Neural progenitor cell (in vitro differentiated cells): ENCODE results near the gene GRIK3.

Source experiments
- EZH2 ChIP-seq: fragments of 200-600 bp; sonication (generic); IDR thresholded peaks from 2 replicates; pipeline ENCODE4 v1.6.1; 2017; ENCODE audit warnings: antibody characterized with exemption, mild to moderate bottlenecking, moderate library complexity
- EZH2phosphoT487 ChIP-seq: fragments of 200-600 bp; sonication (generic); IDR thresholded peaks from 2 replicates; pipeline ENCODE4 v1.6.1; 2017; ENCODE audit warnings: antibody characterized with exemption
- TF ChIP-seq, protein P1 (sequence below): fragments of 200-600 bp; sonication (generic); IDR thresholded peaks from 2 replicates; pipeline ENCODE4 v1.5.1; 2017; ENCODE audit warnings: antibody characterized with exemption, mild to moderate bottlenecking

DNA sequence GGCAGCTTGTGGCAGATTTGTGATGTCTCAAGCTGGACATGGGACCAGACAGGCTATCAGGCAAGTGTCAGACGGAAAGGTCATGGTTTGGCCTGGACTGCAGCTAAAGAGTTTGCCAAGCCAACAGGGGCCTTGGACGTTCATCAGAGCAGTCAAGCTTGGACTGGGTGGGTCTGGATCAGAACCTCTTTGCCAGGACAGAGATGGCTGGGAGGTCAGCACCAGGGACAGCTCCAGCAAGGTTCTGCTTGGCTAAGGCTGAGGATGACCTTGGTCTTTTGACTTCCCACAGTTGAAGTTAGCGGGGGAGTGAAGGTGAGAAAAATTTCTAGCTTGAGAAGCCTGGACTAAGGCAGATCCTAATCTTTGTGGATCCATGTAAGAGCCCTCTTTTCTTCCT lies 68.1 kb downstream of the GRIK3 start:
- TF ChIP-seq, protein P1, sequence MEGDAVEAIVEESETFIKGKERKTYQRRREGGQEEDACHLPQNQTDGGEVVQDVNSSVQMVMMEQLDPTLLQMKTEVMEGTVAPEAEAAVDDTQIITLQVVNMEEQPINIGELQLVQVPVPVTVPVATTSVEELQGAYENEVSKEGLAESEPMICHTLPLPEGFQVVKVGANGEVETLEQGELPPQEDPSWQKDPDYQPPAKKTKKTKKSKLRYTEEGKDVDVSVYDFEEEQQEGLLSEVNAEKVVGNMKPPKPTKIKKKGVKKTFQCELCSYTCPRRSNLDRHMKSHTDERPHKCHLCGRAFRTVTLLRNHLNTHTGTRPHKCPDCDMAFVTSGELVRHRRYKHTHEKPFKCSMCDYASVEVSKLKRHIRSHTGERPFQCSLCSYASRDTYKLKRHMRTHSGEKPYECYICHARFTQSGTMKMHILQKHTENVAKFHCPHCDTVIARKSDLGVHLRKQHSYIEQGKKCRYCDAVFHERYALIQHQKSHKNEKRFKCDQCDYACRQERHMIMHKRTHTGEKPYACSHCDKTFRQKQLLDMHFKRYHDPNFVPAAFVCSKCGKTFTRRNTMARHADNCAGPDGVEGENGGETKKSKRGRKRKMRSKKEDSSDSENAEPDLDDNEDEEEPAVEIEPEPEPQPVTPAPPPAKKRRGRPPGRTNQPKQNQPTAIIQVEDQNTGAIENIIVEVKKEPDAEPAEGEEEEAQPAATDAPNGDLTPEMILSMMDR = no peak
- TF ChIP-seq EZH2phosphoT487 = no peak
- no peak for TF ChIP-seq EZH2
